Measurements from ENCODE around the gene PRKRA.

DNA sequence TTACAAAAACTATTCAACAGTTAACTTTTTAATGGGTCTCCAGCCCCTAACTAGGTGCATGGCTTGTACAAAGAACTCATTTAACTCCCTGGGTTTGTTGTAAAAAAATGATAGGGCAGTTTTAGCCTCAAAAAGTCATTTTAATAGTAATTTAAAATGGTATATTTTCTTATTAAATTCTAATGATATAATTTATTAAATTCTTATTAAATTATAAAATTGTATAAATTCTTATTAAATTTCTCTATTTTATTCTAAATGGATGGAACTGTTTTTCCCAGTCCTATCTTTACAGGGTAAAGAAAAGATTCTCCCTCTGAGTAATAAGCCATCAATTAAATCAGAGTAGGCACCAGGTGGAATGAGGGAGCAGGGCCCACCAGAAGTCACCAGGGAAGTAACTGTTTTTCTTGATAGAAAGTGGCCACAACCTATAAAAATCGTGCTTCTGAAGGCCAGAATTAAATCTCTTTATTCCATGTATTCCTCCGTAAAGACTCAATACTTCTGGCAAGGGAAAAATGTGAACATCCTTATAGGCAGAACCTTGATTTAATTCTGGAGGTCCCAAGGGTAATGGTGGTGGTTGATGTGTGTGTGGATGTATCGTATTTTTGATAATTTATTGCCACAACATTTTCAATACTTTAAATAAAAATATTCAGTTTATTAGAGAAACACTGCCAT is 26.6 kb upstream of the PRKRA start:
- no peak for TF ChIP-seq CTCF (conservative IDR thresholded peaks at IDR 0.05)
- no peak for TF ChIP-seq ZFX (IDR thresholded peaks at IDR 0.05)
